ENCODE measurements around the gene PABPC3. TPM values are rescaled to one million over a fixed set of nuclear protein-coding genes. Genes with fewer than 3 reads are reported as not detected.

Gene PABPC3
- total and polyA plus RNA-seq, 2 of the 8 experiments (the other 6 are each of a cell fraction or from before 2014, with no cell fraction given): 0.18 to 0.48 TPM

DNA sequence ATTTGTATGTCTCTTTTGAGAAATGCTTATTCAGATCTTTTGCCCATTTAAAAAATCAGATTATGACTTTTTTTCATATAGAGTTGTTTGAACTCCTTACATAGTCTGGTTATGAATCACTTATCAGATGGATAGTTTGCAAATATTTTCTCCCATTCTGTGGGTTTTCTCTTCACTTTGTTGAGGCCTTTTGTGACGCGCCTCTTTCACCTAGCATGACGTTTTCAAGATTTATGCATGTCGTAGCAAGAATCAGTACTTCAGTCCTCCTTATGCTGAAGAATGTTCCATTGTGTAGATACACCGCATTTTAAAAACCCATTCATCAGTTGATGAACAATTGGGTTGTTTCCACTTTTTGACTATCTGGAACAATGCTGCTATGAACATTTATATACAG is 13.4 kb downstream of the PABPC3 start:
- POLR2A ChIA-PET (ENCODE audit: partially characterized antibody): no interaction called here
- Histone ChIP-seq H3K79me1 (ENCODE audit: low read depth, low read length) (no peaks in the 10 kb centered on the region), H3K18ac (ENCODE audit: extremely low read depth, low read length) (no peak overlapping the region), H3K9me3 (ENCODE audit: insufficient read depth in 2 of 2, low read depth in 1 of 2, low read length in 1 of 2) (0 out of 4 replicates have a peak, but pooled peaks cover 0 to 2% of the 10 kb centered on the region in 2 experiments), H3K79me2 (ENCODE audit: control insufficient read depth in 1 of 2, insufficient read depth in 2 of 2, low read length in 2 of 2) (no peaks in the 10 kb centered on the region), H4K20me1 (replicated peaks in 1 of 2; ENCODE audit: control insufficient read depth in 1 of 2, insufficient read depth in 2 of 2, low read length in 2 of 2) (no peaks in the 10 kb centered on the region), H4K91ac (replicated peaks; ENCODE audit: insufficient read length, low read length) (no peak overlapping the region), H3K23ac (ENCODE audit: insufficient read length) (no peak overlapping the region), H3K4ac (replicated peaks; ENCODE audit: insufficient read length, low read depth, low read length) (no peak overlapping the region), H2BK120ac (replicated peaks; ENCODE audit: low read depth, low read length) (no peak overlapping the region), H3K36me3 (ENCODE audit: control insufficient read depth in 2 of 4, insufficient read depth in 4 of 4, low read length in 3 of 4) (no peaks in the 10 kb centered on the region), H4K8ac (ENCODE audit: extremely low read depth, insufficient read depth, low read length) (no peak overlapping the region), H3K9ac (replicated peaks in 1 of 4; ENCODE audit: extremely low read depth in 1 of 4, low read depth in 3 of 4, low read length in 3 of 4) (no peak overlapping the region), H3K14ac (ENCODE audit: insufficient read length) (no peak overlapping the region), H3K23me2 (ENCODE audit: low read depth, low read length) (no peaks in the 10 kb centered on the region), H2AK5ac (ENCODE audit: low read depth, low read length) (no peak overlapping the region), H3K56ac (replicated peaks; ENCODE audit: insufficient read length, low read depth, low read length) (no peak overlapping the region), H3K27me3 (replicated peaks in 1 of 4; ENCODE audit: control insufficient read depth in 3 of 4, extremely low read depth in 1 of 4, insufficient read depth in 3 of 4, low read length in 3 of 4) (no peaks in the 10 kb centered on the region), H3K27ac (ENCODE audit: low read depth, low read length) (no peak overlapping the region), H2AFZ (ENCODE audit: low read length) (no peak overlapping the region), H3K4me1 (replicated peaks in 1 of 4; ENCODE audit: control insufficient read depth in 3 of 4, insufficient read depth in 4 of 4, low read length in 3 of 4) (peaks cover 0 to 4% (median under 1%) of the 10 kb centered on the region in 4 experiments; a peak in 3 of 7 replicates), H3K4me3 (ENCODE audit: extremely low read depth in 1 of 4, insufficient read depth in 2 of 4, low read depth in 3 of 4, low read length in 4 of 4) (no peak overlapping the region), H4K5ac (ENCODE audit: insufficient read length, low read depth, low read length) (no peak overlapping the region), H3K4me2 (ENCODE audit: insufficient read depth in 1 of 2, low read depth in 2 of 2, low read length in 2 of 2) (no peak overlapping the region), H2BK20ac (ENCODE audit: low read length) (no peak overlapping the region), H2BK5ac (ENCODE audit: low read depth, low read length) (no peak overlapping the region), H2BK12ac (ENCODE audit: low read depth, low read length) (no peak overlapping the region), H2BK15ac (ENCODE audit: low read length) (no peak overlapping the region)
- no peak for FAIRE-seq
- CTCF ChIA-PET (ENCODE audit: partially characterized antibody): no interaction called here
- WGBS, 2 experiments (ENCODE audit: extremely low coverage in 1 of 2, insufficient coverage in 1 of 2, insufficient read length in 1 of 2, insufficient replicate concordance in 2 of 2, low coverage in 1 of 2, low lambda C conversion rate in 2 of 2, missing lambda C conversion rate in 1 of 2): 91% methylated on average over 5 of the region's 5 CpGs; no CpG with 5 or more reads in 1 of the 2 experiments
- no peak for DNase-seq (ENCODE audit: low read depth in 1 of 2, low spot score in 2 of 2)
- TF ChIP-seq POLR2A (IDR thresholded peaks at IDR 0.05; ENCODE audit: control extremely low read depth in 1 of 2, low read depth in 2 of 2, low read length in 2 of 2): no peak
- TF ChIP-seq, protein P1, sequence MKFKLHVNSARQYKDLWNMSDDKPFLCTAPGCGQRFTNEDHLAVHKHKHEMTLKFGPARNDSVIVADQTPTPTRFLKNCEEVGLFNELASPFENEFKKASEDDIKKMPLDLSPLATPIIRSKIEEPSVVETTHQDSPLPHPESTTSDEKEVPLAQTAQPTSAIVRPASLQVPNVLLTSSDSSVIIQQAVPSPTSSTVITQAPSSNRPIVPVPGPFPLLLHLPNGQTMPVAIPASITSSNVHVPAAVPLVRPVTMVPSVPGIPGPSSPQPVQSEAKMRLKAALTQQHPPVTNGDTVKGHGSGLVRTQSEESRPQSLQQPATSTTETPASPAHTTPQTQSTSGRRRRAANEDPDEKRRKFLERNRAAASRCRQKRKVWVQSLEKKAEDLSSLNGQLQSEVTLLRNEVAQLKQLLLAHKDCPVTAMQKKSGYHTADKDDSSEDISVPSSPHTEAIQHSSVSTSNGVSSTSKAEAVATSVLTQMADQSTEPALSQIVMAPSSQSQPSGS (IDR thresholded peaks at IDR 0.05; ENCODE audit: low read length): no peak
- TF ChIP-seq, protein P2, sequence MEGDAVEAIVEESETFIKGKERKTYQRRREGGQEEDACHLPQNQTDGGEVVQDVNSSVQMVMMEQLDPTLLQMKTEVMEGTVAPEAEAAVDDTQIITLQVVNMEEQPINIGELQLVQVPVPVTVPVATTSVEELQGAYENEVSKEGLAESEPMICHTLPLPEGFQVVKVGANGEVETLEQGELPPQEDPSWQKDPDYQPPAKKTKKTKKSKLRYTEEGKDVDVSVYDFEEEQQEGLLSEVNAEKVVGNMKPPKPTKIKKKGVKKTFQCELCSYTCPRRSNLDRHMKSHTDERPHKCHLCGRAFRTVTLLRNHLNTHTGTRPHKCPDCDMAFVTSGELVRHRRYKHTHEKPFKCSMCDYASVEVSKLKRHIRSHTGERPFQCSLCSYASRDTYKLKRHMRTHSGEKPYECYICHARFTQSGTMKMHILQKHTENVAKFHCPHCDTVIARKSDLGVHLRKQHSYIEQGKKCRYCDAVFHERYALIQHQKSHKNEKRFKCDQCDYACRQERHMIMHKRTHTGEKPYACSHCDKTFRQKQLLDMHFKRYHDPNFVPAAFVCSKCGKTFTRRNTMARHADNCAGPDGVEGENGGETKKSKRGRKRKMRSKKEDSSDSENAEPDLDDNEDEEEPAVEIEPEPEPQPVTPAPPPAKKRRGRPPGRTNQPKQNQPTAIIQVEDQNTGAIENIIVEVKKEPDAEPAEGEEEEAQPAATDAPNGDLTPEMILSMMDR (IDR thresholded peaks at IDR 0.05; ENCODE audit: control extremely low read depth in 1 of 3, insufficient read depth in 1 of 3, low read depth in 1 of 3, low read length in 3 of 3): no peak
- TF ChIP-seq BRCA1 (IDR thresholded peaks at IDR 0.05; ENCODE audit: low read depth, low read length): no peak
- no peak for TF ChIP-seq RFX5 (IDR thresholded peaks at IDR 0.05; ENCODE audit: borderline replicate concordance, low read depth, low read length)
- no peak for TF ChIP-seq FOSL1 (IDR thresholded peaks at IDR 0.05; ENCODE audit: insufficient read depth, low read depth, low read length)
- TF ChIP-seq JUN (IDR thresholded peaks at IDR 0.05; ENCODE audit: low read depth, low read length): no peak
- no peak for TF ChIP-seq SUZ12 (IDR thresholded peaks at IDR 0.05; ENCODE audit: low read length)
- no peak for TF ChIP-seq RNF2 (IDR thresholded peaks at IDR 0.05; ENCODE audit: borderline replicate concordance, low read depth, low read length, missing control alignments, poor library complexity, severe bottlenecking)
- no peak for TF ChIP-seq GTF2F1 (IDR thresholded peaks at IDR 0.05; ENCODE audit: borderline replicate concordance, low read depth, low read length)
